Muscle layer of duodenum (tissue), 2 donors: ENCODE results near the gene MILR1.
"Not testable (repeated sequence)": the region's sequence is repeated elsewhere in the genome, so short reads cannot be mapped to it uniquely, and the experiment has no call there.

Experiments used
- H3K27ac ChIP-seq: one replicate; pipeline ENCODE4 v1.7.0; 2013; ENCODE audit warnings: mild to moderate bottlenecking, low read length
- H3K27me3 ChIP-seq: one replicate; pipeline ENCODE4 v1.7.0; 2013; ENCODE audit warnings: low read depth, mild to moderate bottlenecking, control low read depth, low read length
- H3K36me3 ChIP-seq, 2 donors: one replicate each; pipeline ENCODE4 v1.7.0; 2013; ENCODE audit warnings: low read length in 2 of 2, control low read depth in 1 of 2, mild to moderate bottlenecking in 1 of 2; ENCODE audit not compliant: insufficient read depth in 2 of 2, control insufficient read depth in 1 of 2
- H3K4me1 ChIP-seq, 2 donors: one replicate each; pipeline ENCODE4 v1.7.0; 2013; ENCODE audit warnings: low read length in 2 of 2, mild to moderate bottlenecking in 2 of 2, control low read depth in 1 of 2, moderate library complexity in 1 of 2; ENCODE audit not compliant: insufficient read depth in 2 of 2, control insufficient read depth in 1 of 2
- H3K4me3 ChIP-seq, 2 donors: one replicate each; pipeline ENCODE4 v1.7.0; 2013; ENCODE audit warnings: low read length in 2 of 2, low read depth in 1 of 2, mild to moderate bottlenecking in 1 of 2
- H3K9me3 ChIP-seq, 2 donors: one replicate each; pipeline ENCODE4 v1.7.0; 2013; ENCODE audit warnings: low read length in 2 of 2, control low read depth in 1 of 2, mild to moderate bottlenecking in 1 of 2; ENCODE audit not compliant: control insufficient read depth in 1 of 2
- donor health status: healthy.

The MILR1 gene

DNA sequence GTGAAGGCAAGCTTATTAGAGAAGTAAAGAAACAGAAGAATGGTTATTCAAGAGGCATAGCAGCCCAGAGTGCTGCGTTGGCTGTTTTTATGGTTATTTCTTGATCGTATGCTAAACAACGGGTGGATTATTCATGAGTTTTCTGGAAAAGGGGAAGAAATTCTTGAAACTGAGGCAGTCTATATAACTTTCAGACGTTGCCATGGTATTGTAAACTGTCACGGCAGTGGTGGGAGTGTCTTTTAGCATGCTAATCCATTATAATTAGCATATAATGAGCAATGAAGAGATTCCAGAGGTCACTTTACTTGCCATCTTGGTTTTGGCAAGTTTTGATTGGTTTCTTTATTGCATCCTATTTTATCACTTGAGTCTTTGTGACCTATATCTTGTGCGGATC, 17.4 kb upstream of the MILR1 start:
- no peaks in the 10 kb centered on the region for H3K27me3 ChIP-seq
- H3K4me3 ChIP-seq: no peak overlapping the region
- no peaks in the 10 kb centered on the region for H3K36me3 ChIP-seq
- no peaks in the 10 kb centered on the region for H3K9me3 ChIP-seq
- H3K4me1 ChIP-seq: no peaks in the 10 kb centered on the region
- no peak overlapping the region for H3K27ac ChIP-seq

DNA sequence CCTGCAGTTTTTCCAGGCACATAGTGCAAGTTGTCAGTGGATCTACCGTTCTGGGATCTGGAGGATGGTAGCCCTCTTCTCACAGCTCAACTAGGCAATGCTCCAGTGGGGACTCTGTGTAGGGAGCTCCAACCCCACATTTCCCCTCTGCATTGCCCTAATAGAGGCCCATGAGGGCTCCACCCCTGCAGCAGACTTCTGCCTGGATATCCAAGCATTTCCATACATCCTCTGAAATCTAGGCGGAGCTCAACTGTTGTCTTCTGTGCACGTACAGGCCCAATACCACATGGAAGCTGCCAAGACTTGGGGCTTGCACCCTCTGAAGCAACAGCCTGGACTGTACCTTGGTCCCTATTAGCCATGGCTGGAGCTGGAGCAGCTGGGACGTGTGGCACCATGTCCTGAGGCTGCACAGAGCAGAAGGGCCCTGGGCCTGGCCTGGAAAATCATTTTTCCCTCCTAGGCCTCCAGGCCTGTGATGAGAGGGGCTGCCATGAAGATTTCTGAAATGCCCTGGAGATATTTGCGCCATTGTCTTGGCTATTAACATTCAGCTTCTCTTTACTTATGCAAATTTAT, 10.9 kb upstream of the MILR1 start:
- Histone ChIP-seq H3K27me3 (no peaks in the 10 kb centered on the region), H3K9me3 (peaks cover 0 to 13% of the 10 kb centered on the region in 2 donors), H3K4me1 (no peaks in the 10 kb centered on the region), H3K4me3 (no peak overlapping the region), H3K27ac (no peak overlapping the region), H3K36me3 (no peaks in the 10 kb centered on the region)

DNA sequence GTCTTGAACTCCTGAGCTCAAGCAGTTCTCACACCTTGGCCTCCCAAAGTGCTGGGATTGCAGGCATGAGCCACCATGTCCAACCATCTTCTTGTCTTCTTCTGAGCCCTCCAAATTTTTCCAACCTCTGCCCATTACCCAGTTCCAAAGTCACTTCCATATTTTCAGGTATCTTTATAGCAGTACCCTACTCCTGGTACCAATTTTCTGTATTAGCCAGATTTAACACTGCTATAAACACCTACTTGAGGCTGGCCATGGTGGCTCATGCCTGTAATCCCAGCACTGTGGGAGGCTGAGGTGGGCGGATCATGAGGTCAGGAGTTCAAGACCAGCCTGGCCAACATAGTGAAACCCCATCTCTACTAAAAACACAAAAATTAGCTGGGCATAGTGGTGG, 9.4 kb upstream of the MILR1 start:
- not testable (repeated sequence) for H3K27ac ChIP-seq, H3K4me3 ChIP-seq

DNA sequence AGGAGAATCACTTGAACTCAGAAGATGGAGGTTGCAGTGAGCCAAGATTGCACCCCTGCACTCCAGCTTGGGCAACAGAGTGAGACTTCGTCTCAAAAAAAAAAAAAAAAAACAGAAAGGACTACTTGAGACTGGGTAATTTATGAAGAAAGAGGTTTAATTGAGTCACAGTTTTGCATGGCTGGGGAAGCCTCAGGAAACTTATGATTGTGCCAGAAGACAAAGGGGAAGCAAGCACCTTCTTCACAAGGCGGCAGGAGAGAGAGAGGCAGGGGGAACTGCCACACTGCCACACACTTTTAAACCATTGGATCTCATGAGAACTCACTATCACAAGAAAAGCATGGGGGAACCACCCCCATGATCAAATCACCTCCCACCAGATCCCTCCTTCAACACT, 9.0 kb upstream of the MILR1 start:
- Histone ChIP-seq H3K4me1 (no peaks in the 10 kb centered on the region), H3K27me3 (no peaks in the 10 kb centered on the region), H3K9me3 (peaks cover 0 to 13% of the 10 kb centered on the region in 2 donors), H3K4me3 (no peak overlapping the region), H3K36me3 (no peaks in the 10 kb centered on the region), H3K27ac (no peak overlapping the region)

More for the DNA sequence above, 9.4 kb upstream of the MILR1 start:
- H3K36me3 ChIP-seq, H3K4me1 ChIP-seq, H3K27me3 ChIP-seq: not testable (repeated sequence)
- peaks cover 0 to 13% of the 10 kb centered on the region in 2 donors for H3K9me3 ChIP-seq

DNA sequence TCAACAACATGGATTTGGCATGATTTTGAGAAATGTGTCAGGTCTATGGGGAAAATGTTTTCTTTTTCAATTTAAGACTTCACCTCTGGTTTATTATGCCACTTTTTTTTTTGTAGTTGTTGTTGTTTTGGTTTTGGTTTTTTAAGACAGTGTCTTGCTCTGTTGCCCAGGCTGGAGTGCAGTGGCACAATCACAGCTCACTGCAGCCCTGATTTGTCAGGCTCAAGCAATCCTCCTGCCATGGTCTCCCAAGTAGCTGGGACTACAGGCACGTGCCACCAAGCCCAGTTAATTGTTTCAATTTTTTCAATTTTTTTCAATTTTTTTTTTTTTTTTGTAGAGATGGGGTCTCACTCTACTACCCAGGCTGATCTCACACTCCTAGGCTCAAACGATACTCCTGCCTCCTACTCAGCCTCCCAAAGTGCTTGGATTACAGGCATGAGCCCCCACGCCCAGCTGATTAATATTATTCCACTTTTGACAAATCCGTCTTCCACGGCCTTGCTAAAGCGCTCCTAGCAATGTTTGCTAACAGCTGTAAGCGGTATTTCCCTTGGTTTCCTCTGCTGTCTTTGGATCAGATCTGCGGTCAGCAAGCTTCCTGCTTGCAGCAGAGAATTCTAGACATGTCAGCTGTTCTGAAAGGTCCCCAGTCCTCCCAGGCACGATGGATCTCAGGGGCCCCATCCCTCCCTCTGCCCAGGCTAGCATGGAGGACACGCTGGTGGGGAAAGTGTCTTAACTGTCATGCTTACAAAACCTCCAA, 7.0 kb upstream of the MILR1 start:
- Histone ChIP-seq H3K27ac (peak overlapping the region; percentile 29), H3K36me3 (no peaks in the 10 kb centered on the region), H3K27me3 (no peaks in the 10 kb centered on the region), H3K9me3 (peaks cover 0 to 12% of the 10 kb centered on the region in 2 donors), H3K4me3 (no peak overlapping the region), H3K4me1 (no peaks in the 10 kb centered on the region)

DNA sequence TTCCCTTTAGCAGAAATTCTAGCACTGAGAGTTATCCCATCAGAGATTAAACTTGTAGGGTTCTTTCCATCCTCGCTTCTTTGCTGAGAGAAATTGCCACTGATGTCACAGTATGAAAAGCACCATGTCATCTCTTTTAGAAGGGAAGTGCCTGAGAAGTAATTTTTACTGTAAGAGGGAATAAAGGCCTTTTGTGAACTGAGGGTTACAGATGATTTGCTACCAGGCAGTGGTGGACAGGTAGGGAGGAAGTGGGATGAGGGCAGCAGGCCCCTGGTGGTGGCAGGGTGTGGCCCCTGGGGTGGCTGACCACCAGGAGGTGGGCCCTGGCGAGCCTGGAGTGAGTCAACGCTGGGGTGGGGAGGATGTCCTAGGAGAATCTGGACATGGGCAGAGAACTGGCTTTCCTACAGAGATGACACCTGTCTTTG, 6.4 kb upstream of the MILR1 start:
- peak overlapping the region; percentile 6 for H3K27ac ChIP-seq
- H3K27me3 ChIP-seq: no peaks in the 10 kb centered on the region

DNA sequence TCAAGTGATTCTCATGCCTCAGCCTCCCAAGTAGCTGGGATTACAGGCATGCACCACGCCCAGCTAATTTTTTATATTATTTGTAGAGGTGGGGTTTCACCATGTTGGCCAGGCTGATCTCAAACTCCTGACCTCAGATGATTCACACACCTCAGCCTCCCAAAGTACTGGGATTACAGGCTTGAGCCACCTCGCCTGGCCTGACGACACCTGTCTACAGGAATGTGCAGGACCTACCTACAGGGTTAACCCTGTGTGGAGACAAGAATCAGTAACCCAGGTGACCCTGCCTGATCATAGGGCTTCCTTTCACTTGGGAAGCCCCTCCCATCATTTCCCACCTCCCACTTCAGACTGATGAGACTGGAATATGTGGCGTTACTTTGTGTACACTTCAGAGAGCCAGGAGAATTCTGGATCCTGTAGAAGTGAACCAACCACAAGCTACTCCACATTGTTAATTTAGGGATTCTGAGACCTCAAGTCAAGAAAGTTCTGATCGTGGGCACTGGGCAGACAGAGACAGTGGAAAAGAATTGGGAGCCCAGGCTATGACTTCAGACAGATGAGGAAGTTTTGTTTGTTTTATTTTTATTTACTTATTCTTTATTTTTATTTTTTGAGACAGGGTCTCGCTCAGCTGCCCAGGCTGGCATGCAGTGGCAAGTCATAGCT, 5.7 kb upstream of the MILR1 start:
- Histone ChIP-seq H3K9me3 (no peaks in the 10 kb centered on the region), H3K4me1 (no peaks in the 10 kb centered on the region), H3K36me3 (no peaks in the 10 kb centered on the region), H3K27me3 (no peaks in the 10 kb centered on the region), H3K4me3 (no peak overlapping the region), H3K27ac (no peak overlapping the region)

More for the DNA sequence above, 6.4 kb upstream of the MILR1 start:
- no peak overlapping the region for H3K4me3 ChIP-seq
- peaks cover 0 to 6% of the 10 kb centered on the region in 2 donors for H3K9me3 ChIP-seq
- H3K36me3 ChIP-seq: no peaks in the 10 kb centered on the region
- H3K4me1 ChIP-seq: no peaks in the 10 kb centered on the region

DNA sequence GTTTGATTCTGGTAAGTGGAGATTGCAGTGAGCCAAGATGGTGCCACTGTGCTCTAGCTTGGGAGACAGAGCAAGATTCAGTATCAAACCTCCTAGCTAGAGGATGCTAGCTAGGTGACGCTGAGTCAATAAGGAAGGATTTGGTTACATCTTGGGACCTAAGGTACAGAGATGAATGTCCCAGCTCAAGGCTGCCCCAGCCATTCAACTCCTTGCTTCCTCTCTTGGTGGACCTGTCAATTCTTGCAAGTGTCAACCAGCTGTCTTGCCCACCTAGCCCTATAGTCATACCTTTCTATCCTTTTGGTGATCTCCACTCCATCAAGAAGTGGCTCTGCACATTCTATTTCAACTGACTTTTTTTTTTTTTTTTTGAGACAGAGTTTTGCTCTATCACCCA, 1.4 kb upstream of the MILR1 start:
- Histone ChIP-seq H3K4me3 (no peak overlapping the region), H3K27ac (no peak overlapping the region), H3K9me3 (no peaks in the 10 kb centered on the region), H3K4me1 (no peaks in the 10 kb centered on the region), H3K27me3 (no peaks in the 10 kb centered on the region), H3K36me3 (peaks cover 0 to 5% of the 10 kb centered on the region in 2 donors)

DNA sequence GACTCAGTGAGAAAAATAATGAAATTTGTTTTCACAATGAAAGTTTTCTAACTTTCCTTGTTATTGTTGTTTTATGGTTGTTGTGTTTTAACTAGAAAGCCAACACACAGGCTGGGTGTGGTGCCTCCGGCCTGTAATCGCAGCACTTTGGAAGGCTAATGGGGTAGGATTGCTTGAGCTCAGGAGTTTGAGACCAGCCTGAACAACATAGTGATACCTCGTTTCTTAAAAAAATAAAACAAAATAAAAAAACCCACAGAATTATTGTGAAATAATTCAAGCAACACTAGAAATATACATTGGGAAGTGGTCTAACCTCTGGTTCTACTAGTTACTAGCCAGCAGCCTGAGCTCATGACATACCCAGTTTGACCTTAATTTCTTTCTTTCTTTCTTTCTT, 630 bp downstream of the MILR1 start:
- peak overlapping the region in 1 of 2 donors; percentile 47 for H3K4me3 ChIP-seq
- H3K27ac ChIP-seq: peak overlapping the region; percentile 85
- H3K36me3 ChIP-seq: peaks cover 0 to 5% of the 10 kb centered on the region in 2 donors
- H3K27me3 ChIP-seq: no peaks in the 10 kb centered on the region
- no peaks in the 10 kb centered on the region for H3K4me1 ChIP-seq
- no peaks in the 10 kb centered on the region for H3K9me3 ChIP-seq

DNA sequence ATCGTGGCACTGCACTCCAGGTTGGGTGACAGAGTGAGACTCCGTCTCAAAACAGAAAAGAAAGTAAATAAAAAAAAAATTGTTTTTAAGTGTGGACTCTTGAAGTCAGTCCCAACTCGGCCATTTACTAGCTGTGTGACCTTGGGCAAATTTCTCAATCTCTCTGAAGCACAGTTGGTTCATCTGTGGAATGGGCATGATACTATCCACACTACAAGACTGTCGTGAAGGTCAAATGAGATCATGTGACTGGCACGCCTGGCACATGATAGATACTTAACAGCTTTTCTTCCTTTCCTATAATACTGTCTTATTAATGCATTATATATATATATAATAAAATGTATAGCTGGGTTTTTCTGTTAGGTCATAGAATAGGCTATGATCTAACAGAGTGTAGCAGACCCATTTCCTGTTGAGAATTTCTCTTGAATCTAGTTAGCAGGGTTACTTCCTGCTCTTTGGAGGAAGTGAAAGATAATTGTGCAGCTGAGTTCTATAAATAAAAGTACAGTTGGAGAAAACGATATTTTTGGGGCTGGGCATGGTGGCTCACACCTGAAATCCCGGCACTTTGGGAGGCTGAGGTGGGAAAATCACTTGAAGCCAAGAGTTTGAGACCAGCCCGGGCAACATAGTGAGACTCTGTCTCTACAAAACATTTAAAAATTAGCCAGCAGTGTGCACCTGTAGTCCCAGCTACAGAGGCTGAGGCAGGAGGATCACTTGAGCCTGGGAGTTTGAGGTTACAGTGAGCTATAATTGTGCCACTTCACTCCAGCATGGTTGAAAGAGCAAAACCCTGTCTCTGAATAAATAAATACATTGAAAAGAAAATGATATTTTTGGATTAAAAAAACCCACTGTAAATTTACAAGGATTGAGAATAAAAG, 7.3 kb downstream of the MILR1 start:
- Histone ChIP-seq H3K4me3 (no peak overlapping the region), H3K36me3 (no peaks in the 10 kb centered on the region), H3K4me1 (no peaks in the 10 kb centered on the region), H3K27me3 (no peaks in the 10 kb centered on the region), H3K27ac (no peak overlapping the region), H3K9me3 (no peaks in the 10 kb centered on the region)

DNA sequence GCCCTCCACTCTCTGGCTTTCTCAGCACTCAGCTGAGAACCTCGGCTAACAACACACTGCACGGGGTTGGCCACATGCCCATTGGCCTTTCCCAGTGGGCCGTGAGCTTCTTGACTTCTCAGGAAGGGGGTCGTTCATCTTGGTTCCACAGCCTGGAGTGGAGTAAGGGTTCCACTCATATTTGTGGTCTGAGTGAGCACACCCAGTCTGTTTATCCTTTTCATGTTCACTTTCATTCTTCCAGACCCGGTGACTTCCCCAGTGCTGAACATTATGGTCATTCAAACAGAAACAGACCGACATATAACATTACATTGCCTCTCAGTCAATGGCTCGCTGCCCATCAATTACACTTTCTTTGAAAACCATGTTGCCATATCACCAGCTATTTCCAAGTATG, 8.2 kb downstream of the MILR1 start:
- Histone ChIP-seq H3K4me3 (no peak overlapping the region), H3K36me3 (no peaks in the 10 kb centered on the region), H3K9me3 (no peaks in the 10 kb centered on the region), H3K27ac (no peak overlapping the region), H3K4me1 (no peaks in the 10 kb centered on the region), H3K27me3 (no peaks in the 10 kb centered on the region)
